NCI-H1694 (cell line): ENCODE results near the gene EEIG1.

Source experiments
- DNase-seq: peaks from one replicate; lab custom pipeline; 2025; lab: John Stamatoyannopoulos, UW

The EEIG1 gene

DNA sequence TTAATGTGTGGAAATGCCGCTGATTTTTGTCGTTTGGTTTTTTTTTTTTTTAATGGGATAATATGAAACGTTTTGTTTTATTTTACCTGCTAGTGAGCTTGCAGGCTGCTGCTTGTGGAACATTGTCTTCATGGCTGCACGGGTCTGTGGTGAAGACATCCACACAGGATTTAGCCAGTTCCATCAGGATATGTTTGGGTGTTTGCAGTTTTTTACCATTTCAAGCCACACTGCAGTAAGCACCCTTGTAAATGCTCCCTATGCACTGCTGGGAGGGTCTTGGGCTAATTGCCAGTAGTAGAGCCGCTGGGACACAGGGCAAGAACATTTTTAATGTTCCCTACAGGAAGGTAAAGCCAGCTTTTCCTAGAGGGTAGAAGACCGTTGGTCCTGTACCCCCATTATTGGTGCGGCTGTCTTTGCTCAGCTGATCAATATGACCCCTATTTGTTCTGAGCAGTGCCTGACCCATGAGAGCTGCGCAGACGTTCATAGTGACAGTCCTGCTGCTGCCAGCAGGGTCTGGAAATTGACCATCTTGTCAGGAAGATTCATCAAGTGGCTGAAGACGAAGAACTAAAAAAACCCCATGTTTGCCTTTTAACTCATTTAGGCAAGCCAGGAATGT lies 20.5 kb upstream of the EEIG1 start:
- no peak for DNase-seq

DNA sequence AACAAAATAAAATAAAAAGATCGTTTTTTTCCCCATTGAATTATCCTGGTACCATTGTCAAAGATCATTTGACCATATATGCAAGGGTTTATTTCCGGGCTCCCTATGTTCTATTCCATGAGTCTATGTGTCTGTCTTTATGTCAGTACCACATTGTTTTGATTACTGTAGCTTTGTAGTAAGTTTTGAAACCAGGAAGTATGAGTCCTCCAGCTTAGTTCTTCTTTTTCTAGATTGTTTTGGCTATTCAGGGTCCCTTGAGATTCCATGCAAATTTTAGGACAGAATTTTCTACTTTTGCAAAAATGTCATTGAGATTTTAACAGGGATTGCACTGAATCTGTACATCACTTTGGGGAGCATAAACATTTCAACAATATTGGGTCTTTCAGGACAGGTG lies 18.7 kb upstream of the EEIG1 start:
- no peak for DNase-seq

DNA sequence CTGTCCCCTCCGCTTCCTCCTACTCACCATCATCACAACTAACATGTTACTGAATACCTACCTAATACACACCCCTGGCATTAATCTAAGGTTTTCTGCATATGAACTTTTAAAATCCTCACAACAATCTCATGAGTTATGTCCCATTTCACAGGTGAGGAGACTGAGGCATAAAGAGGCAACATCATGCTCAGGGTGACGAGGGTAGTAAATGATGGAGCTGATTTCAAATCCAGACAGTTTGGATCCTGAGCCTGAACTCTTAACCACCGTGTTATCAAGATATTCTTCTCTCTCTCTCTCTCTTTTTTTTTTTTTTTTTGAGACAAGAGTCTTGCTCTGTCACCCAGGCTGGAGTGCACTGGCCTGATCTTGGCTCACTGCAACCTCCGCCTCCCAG lies 12.9 kb upstream of the EEIG1 start:
- DNase-seq, result no peak

DNA sequence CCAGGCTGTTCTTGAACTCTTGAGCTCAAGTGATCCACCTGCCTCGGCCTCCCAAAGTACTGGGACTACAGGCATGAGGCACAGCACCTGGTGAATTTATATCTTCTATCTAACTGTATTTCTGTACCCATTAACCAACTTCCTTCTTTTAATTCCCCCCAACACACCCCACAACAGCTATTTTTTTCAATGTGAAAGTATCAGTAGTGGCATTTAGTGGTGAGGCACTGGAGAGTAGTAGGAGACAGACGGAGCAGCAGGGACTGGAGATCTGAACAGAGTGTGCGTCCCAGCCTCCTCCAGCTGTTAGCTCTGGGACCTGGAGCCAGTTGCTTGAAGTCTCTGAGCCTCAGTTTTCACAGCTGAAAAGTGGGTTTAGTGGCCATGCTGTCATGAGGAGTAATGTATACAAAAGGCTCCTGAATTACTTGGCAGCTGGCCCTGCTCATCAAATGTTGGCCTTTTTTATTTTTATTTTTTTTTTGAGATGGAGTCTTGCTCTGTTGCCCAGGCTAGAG lies 11.0 kb upstream of the EEIG1 start:
- no peak for DNase-seq

DNA sequence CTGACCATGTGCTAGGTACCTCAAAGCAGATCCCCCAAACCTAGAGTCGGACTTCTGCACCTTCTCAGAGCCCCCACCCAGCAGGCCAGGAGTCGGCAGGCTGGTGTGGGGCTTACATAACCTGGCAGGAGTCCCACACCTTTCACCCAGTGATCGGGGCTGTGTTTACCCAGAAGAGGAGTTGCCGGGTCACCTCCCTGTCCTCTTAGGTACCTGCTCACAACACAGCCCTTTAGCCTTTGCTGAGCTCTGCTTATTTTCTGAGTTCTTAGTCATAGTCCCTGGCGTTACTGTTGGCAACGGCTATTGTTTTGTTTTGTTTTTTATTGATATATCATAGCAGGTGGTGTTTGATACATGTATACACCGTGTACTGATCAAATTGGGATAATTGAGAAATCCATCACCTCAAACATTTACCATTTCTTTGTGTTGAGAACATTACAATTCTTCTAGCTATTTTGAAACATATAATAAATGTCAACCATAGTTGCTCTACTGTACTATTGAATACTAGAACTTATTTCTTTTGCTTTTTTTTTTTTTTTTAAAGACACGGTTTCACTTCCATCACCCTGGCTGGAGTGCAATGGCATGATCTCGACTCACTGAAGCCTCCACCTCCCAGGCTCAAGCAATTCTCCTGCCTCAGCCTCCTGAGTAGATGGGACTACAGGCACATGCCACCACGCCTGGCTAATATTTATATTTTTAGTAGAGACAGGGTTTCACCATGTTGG lies 10.4 kb upstream of the EEIG1 start:
- no peak for DNase-seq

DNA sequence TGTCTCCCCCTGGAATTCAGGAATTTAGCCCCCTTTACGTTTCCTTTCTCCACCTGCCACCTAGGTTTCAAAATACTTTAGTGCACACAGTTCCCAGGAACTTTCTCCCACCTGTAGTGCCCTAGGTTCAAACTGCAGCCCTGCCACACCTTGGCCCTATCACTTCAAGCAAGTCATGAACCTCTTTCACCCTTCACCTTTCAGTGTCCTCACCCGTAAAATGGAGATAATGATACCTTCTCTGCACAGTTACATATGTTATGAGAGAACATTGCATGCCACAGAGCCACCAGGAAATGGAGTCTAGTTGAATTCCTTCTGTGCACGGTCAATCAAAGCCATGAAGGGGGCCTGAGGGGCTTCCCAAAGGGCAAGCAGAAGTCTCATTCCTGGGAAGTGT lies 9.8 kb upstream of the EEIG1 start:
- no peak for DNase-seq

DNA sequence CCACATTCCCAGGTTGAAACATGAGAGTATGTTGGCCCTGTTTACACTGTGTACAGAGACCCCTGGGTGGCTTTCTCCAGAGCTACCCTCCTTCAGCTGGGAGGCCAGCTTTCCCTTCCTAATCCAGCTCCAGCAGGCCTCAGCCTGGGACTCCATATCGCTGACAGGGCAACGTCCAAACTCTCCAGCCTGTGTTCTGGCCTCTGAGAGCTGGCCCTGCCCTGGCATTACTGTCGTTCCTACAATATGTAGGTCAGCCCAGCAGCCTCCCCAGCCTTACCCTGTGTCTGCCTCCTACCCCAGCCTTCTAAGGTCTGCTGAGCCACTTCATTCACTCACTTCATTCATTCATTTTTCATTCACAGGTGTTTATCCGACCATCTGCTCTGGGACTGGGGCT lies 8.3 kb upstream of the EEIG1 start:
- no peak for DNase-seq

DNA sequence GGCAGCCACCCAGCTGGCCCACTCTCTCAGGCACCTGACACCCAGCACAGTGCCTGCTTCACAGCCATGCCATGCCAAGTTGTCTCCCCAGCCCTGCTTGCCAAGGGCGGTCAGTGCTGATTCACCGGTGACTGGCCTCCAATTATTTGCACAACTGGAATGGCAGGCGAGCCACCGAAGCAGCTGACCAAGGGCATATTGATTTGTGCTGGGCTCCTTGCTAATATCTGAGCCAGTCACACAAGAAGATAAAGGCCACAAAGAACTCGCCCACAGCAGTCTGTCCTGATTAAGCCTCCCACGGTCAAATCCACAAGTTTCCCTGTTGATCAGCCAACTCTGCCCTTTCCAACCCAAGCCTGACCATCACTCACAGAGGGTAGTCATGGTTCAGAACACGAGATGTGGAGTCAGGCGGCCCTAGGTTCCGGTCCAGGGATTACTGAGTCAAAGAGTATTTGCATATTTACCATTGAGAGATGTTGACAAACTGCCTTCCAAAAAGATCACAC lies 6.4 kb upstream of the EEIG1 start:
- no peak for DNase-seq

DNA sequence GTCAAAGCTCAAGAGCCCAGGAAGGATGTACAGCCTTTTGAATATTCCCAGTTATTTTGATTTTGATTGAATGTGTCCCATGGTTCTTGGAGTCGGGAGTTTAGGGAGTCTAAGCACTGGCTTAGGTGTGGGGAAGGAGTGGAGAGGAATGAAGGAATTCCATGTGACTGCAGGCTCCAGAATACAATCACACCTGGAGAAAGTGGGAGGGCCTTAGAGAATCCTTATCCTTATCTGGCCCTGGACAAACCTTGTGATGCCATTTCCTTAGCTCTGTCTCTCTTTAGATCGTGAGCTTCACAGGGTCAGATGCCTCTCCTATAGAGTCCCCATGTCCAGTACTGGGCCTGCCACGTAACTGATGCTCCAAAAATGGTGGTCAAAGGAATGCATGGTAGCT lies 4.2 kb upstream of the EEIG1 start:
- no peak for DNase-seq

DNA sequence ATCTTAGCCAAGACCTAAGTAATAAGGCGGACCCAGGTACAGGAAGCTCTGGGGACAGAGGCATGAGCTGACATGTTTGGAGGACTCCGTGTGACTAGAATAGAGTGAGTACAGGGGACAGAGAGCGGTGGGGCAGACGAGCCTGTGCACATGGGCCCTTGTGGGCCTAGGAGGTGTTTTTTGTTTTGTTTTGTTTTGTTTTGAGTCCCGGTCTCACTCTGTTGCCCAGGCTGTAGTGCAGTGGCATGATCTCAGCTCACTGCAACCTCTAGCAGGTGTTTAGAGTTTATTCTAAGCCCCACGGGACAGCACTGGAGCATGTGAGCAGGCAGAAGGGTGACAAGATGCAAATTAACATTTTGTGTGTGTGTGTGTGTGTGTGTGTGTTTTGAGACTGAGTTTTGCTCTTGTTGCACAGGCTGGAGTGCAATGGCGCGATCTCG lies 3.1 kb upstream of the EEIG1 start:
- no peak for DNase-seq

DNA sequence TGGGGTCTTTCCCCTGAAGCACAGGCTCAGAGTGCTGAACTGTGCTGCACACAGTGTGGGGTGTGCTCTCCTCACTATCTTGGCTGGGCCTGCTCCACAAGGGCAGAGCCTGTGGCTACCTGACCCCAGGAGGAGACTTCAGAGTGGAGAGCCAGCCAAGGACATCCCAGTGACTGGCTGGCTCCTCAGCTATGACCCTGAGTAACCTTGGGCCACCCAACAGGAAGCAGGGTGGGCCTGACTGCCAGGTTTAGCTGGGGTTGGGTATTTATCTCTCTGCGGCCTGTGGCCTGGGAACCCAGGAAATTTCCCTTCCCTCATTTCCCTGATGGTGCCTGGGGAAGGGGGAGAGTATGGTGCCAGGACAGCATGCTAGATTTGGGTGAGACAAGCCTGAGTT lies 2.1 kb upstream of the EEIG1 start:
- DNase-seq, result no peak

DNA sequence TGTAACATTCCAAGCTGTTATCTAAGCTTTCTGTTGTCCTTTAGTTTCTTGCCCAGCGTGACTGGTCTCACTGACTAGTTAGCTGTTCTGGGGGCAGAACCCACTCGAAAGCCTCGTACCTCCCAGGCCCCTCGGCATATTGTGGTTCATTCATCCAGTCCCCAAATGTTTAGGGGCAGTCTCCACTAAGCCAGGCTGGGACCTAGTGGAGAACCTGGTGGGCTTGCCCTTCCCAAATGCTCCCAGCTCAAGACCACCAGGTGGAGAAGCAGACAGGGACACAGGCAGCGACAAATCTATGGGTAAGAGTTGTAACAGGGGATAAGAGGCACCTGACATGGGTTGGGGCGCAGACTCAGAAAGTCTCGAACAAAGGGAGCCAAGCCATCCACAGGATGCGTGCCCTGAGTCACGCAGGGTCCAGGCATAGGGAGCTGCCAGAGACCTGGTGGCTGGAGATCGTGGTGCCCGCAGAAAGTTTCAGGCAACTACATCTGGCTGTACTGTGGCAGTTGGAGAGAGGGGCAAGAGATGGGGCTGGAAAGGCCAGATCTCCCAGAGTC lies 851 bp upstream of the EEIG1 start:
- no peak for DNase-seq

DNA sequence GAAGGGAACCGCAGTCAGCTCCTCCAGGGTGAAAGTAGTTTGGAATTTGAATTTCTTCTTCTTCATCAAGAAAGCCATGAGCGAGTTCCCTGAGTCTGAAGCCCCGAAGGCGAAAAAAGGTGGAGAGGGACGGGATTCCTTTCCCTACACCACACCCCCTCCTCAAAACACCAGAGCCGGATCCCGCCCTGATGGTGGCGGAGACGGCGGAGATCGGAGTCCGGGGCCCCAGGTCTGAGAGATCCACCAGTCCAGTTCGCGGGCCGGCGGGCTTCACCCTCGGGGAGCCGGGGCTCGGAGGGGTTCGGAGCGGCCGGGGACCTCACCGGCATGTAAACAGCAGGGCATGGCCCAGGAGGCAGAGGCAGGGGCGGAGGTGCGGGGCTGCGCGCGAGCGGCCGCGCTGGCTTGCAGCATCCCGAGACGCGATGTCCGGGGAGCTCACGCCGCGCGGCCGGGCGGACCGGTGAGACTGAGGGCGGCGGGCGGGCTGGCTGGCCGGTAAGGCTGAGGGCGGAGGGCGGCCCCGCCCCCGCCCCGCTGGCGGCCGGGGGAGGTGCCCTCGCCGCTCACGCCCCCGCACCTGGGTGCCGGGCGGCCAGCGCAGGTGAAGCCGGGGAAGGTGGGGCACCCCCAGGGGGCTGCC lies 606 bp downstream of the EEIG1 start:
- no peak for DNase-seq

DNA sequence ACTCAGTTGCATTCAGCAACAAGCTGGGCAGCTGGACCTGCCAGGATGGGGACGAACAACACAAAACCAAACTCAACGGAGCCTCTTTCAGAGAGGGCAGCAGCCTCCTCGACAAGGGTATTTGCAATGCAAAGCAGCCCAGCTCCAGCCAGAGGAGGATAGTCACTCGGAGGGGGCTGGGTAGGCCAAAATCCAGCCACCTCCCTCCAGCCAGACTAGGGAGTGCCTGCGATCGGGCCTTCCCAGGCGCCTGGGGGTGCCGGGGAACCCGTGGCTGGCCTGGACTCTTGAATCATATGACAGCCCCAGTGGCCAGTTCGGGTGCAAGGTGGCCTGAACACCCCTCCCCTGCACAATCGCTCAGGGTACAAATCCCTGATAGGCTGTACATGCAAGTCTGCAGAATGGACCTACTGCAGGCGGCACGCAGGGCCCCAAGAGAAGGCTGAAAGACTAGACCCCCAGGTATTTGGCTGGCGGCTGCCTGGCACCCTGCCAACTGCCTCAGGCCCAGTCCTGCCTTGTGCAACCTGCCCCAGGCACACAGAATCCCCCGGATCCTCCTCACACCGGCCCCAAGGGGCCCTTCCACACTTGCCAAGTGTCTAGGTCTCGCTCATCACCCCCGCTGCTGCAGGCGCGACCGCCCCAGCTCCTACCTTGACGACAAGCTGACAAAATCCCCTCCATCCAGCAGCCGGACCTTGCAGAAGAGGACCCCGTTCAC lies 1.3 kb downstream of the EEIG1 start:
- DNase-seq, result no peak

DNA sequence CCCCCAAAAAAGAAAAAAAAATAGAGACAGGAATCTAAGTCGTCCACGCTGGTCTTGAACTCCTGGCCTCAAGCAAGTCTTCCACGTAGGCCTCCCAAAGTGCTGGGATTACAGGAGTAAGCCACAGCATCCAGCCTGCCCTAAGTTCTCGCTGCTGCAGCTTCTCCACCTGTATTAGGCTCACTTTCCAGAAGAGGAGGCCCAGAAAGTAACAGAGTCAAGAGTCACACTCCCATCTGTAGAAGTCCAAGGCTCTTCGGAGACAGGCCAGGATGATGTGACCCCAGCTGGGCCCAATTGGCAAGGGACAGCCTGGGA lies 1.8 kb downstream of the EEIG1 start:
- no peak for DNase-seq

DNA sequence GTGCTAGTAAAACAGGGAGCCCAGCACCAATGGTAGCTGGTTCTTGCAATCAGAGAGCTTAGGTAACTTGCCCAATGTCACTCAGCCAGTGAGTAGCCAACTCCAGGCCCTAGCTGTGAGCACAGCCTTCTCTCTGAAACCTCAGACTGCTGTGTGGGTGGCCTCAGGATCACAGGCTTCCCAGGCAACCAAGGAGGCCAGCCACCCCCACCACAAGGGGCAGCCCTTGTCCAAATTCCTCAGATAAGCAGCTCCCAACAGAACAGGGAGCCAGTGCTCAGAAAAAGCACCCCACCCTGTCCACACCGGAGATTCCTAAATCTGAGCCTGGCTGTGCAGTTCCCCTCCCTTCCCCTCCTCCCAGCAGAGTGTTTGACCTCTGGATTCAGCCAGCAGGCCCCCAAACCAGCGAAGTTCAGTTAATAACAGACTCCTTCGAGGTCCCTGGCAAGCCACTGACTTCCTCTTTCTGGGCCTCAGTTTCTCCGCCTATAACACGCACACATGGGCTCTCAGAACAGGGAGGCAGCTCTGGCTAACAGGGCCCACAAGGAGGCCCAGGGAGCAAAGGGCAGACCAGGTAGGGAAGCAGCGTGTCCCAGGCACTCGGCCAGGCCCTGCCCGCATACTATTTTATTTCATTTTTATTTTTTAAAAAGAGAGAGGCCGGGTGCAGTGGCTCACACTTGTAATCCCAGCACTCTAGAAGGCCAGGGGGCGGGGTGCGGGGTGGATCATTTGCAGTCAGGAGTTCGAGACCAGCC lies 2.7 kb downstream of the EEIG1 start:
- no peak for DNase-seq

DNA sequence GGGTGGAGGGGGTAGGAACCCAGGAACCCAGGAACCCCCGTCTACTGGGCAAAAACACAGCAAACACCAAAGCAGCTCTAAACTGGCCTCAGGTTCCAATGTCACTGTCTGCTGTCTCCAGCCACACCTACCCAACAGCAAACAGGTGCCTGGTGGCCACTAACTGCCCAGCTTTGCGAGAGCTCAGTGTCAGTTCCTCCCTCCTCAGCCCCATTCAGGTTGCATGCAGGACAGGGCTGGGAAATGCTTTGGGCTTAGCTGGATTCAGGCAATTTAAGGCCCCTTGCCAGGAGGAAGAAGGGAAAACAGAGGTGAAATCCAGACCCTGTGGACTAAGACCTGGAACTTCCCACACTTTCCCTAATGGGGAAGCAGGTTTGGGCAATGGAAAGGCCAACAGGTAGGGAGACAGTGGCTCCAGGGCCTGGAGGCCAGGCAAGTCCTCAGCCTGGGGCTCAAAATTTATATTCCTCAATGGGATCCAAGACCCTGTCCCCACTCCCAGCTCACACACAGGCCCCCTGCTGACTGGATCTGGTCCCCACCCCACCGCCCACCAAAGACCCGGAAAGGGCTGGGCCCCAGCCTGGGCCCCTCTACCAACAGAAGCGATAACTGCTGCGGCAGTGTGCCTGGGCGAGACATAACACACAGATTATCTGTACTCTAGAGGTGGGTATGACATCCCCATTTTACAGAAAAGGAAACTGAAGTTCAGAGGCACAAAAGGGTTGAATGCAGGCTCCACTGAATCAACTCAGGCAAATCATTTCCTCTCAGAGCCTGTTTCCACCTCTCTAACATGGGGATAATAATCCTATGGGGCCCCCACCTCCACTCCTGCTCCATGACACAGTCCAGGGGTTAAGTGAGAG lies 3.5 kb downstream of the EEIG1 start:
- no peak for DNase-seq

DNA sequence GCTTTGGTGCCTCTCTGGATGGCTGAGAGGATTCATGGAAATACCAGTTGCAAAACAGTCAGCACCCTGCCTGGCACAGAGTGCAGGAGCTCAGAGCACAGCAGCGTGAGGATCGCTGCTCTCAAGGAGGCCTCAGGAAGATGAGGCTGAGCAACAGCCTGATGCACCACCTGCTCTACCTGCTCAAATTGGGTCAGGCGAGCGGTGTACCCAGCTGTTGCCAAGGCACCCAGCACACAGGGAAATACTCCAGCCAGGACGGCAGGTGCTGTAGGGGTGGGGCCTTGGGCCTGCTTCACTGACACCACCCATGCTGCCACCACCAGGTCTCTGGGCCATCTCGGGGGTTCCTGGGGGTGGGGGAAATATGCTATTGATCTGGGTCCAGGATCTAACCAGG lies 4.3 kb downstream of the EEIG1 start:
- DNase-seq, result no peak

DNA sequence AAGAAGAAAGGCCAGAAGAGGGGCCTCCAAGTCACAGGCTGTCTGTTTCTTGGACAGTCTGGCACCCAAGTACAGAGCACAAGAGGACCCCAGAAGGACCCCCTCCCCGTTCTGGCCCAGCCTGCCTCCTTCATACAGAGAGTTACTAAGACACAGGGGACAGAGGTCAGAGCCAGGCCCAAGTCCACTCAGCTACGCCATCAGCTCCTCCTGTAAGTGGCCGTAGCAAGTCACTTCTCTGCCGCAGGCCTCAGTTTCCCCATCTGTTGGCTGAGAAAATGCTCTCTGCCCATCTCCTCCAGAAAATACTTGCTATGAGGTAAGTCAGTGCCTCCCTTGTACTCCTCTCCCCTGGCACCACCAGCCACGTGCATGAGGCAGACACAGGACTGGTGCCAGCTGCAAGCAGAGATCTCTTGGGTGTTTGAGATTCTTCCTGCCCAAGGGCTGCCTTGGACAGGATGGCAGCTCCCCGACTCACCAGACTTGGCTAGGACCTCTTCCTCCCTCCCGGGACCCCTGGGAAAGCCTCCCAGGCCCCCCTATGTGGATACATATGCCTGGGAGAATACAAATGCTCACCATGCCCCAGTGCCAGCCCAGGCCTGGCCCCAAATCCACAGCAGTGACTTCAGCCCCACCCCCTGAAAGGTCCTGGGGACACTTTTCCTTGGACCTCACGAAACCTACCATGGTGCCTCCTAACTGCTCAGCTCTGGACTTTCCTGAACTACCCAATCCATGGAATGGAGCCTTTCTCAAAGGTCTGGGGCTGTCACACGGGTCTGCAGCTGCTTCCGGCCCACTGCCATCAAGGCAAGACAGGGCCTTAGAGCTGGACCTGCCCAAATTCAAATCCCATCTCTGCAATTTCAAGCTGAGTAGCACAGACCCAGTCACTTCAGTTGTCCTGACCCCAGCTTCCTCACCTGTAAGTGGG lies 5.1 kb downstream of the EEIG1 start:
- DNase-seq, result no peak
